Activated CD4-positive, alpha-beta T cell treated with anti-CD3 and anti-CD28 coated beads, Interleukin-2, Interleukin-4, amounts not matched to agents 100 ng/mL and 50 ng/mL, durations not matched to agents 16 hours and 8 hours (primary cell): ENCODE data around the gene NGFR.
"Not testable (repeated sequence)": the region's sequence is repeated elsewhere in the genome, so short reads cannot be mapped to it uniquely, and the experiment has no call there.

Experiments used
- DNase-seq: peaks from one replicate; pipeline ENCODE4 v3.0.0-alpha.2; 2020; ENCODE audit warnings: low spot score

The NGFR gene

GRCh38 chr17:49496183-49496866 is 1.2 kb downstream of the NGFR start:
- peak; percentile 74 for DNase-seq

- DNase-seq: no peak
Measured at GRCh38 chr17:49496867-49497147, 1.7 kb downstream of the NGFR start.

- no peak for DNase-seq
Measured at GRCh38 chr17:49497148-49498028, 2.3 kb downstream of the NGFR start.

GRCh38 chr17:49498029-49498615 is 3.0 kb downstream of the NGFR start:
- DNase-seq: no peak

GRCh38 chr17:49501496-49501895 is 6.4 kb downstream of the NGFR start:
- DNase-seq: no peak

- DNase-seq: no peak
Measured at GRCh38 chr17:49502254-49502653, 7.2 kb downstream of the NGFR start.

- DNase-seq: not testable (repeated sequence)
Measured at GRCh38 chr17:49502680-49503079, 7.6 kb downstream of the NGFR start.

- no peak for DNase-seq
Measured at GRCh38 chr17:49504369-49504768, 9.3 kb downstream of the NGFR start.

- no peak for DNase-seq
Measured at GRCh38 chr17:49505854-49506253, 10.8 kb downstream of the NGFR start.

- DNase-seq: no peak
Measured at GRCh38 chr17:49506282-49506681, 11.2 kb downstream of the NGFR start.

- DNase-seq: no peak
Measured at GRCh38 chr17:49508061-49508865, 13.2 kb downstream of the NGFR start.

GRCh38 chr17:49508866-49509587 is 13.9 kb downstream of the NGFR start:
- no peak for DNase-seq

- no peak for DNase-seq
Measured at GRCh38 chr17:49509588-49509917, 14.5 kb downstream of the NGFR start.

- no peak for DNase-seq
Measured at GRCh38 chr17:49510059-49510719, 15.1 kb downstream of the NGFR start.

- DNase-seq: no peak
Measured at GRCh38 chr17:49510720-49511110, 15.6 kb downstream of the NGFR start.

- DNase-seq: no peak
Measured at GRCh38 chr17:49511810-49512209, 16.7 kb downstream of the NGFR start.

GRCh38 chr17:49512296-49513043 is 17.4 kb downstream of the NGFR start:
- DNase-seq: no peak

GRCh38 chr17:49513044-49513395 is 17.9 kb downstream of the NGFR start:
- DNase-seq: no peak

- DNase-seq: no peak
Measured at GRCh38 chr17:49513641-49514040, 18.5 kb downstream of the NGFR start.

- DNase-seq: no peak
Measured at GRCh38 chr17:49514071-49514721, 19.1 kb downstream of the NGFR start.
